NCI-H128 (cell line): ENCODE measurements around the gene ADAMTS17.

ENCODE experiments used
- DNase-seq: peaks from one replicate; lab custom pipeline; 2025; ENCODE audit not compliant: unreplicated experiment; lab: John Stamatoyannopoulos, UW

Gene ADAMTS17

GRCh38 chr15:100252779-100253417, 88.9 kb downstream of the ADAMTS17 start:
- DNase-seq: no peak

- no peak for DNase-seq
Observed at GRCh38 chr15:100252359-100252758, 89.4 kb downstream of the ADAMTS17 start.

- DNase-seq: no peak
Observed at GRCh38 chr15:100250176-100250800, 91.5 kb downstream of the ADAMTS17 start.

GRCh38 chr15:100249096-100249815, 92.5 kb downstream of the ADAMTS17 start:
- DNase-seq: no peak

- no peak for DNase-seq
Observed at GRCh38 chr15:100248236-100248635, 93.5 kb downstream of the ADAMTS17 start.

- no peak for DNase-seq
Observed at GRCh38 chr15:100247228-100248225, 94.2 kb downstream of the ADAMTS17 start.

- no peak for DNase-seq
Observed at GRCh38 chr15:100245855-100246254, 95.9 kb downstream of the ADAMTS17 start.

- DNase-seq: no peak
Observed at GRCh38 chr15:100245487-100245820, 96.3 kb downstream of the ADAMTS17 start.

GRCh38 chr15:100244796-100245486, 96.8 kb downstream of the ADAMTS17 start:
- DNase-seq: no peak

GRCh38 chr15:100242989-100243388, 98.8 kb downstream of the ADAMTS17 start:
- DNase-seq: no peak

- no peak for DNase-seq
Observed at GRCh38 chr15:100241572-100242482, 99.9 kb downstream of the ADAMTS17 start.

- DNase-seq: no peak
Observed at GRCh38 chr15:100236981-100237720, 104.6 kb downstream of the ADAMTS17 start.

- DNase-seq: no peak
Observed at GRCh38 chr15:100235030-100235617, 106.7 kb downstream of the ADAMTS17 start.

- DNase-seq: no peak
Observed at GRCh38 chr15:100234158-100235029, 107.4 kb downstream of the ADAMTS17 start.

- no peak for DNase-seq
Observed at GRCh38 chr15:100230784-100231183, 111.0 kb downstream of the ADAMTS17 start.

- no peak for DNase-seq
Observed at GRCh38 chr15:100229181-100230163, 112.3 kb downstream of the ADAMTS17 start.
